ENCODE measurements around the gene CUEDC2.

GRCh38 chr10:102444851-102445250 is 12.5 kb upstream of the CUEDC2 start:
- no peak for TF ChIP-seq CTCF (IDR thresholded peaks at IDR 0.05)
- TF ChIP-seq POLR2A (IDR thresholded peaks at IDR 0.05) = no peak
